Ammon's horn (tissue), 1 donor: ENCODE data around the gene APCDD1.

ENCODE experiments used
- DNase-seq: peaks from one replicate; pipeline ENCODE4 v3.0.0-alpha.2; 2016; ENCODE audit warnings: low spot score

Gene APCDD1

DNA sequence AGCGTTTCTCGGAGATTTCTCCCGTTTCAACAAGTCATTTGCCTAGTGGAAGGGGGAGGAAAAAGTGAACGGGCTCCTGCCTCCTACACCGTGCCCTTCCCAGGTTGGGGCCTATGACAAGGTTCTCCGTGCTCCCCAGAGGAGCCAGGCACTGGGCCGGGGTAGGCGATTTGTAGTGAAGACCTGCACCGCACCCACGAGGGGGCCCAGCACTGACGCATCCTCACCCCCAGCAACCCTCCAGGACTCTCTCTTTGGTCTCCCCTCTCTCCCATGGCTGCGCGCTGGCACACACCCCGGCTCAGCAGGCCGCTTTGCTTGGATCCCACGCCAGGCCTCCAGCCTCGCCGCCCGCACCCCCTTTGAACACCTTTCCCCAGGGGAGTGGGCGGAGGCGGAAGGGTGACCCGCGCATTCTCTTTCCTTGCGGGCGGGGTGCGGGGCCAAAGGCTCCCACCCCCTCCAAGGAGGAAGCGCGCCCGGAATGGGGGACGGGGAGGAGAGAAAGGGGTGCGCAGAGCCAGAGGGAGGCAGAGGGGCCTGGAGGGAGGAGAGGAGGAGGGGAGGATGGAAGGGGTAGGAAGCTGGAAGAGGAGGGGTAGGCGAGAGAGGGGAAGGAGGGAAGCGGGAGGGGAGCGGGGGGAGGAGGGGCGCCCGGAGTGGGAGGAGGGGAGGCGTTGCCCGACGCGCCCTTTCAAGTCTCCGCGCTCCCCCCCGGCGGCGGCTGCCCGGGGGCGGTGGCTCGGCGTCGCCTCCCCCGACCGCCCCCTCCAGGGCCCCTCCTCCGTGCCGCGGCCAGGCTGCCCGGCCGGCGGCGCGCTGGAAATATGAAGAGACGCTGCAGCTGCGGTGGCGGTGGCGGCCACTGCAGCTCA is at the start of gene APCDD1:
APCDD1 (plus strand) TSS at position 830 of the 875 bp plus-strand sequence. CDS start 347 bp downstream, outside the sequence.
- DNase-seq: peak; percentile 89

- DNase-seq: no peak
These were observed 49.4 kb upstream of the APCDD1 start for GRCh38 chr18:10405014-10405493.

- no peak for DNase-seq
These were observed 48.4 kb upstream of the APCDD1 start for GRCh38 chr18:10405816-10406663.

GRCh38 chr18:10408131-10408530 is 46.3 kb upstream of the APCDD1 start:
- DNase-seq: no peak

- DNase-seq: no peak
These were observed 45.4 kb upstream of the APCDD1 start for GRCh38 chr18:10409041-10409440.

- DNase-seq: no peak
These were observed 43.7 kb upstream of the APCDD1 start for GRCh38 chr18:10410472-10411308.

- DNase-seq: no peak
These were observed 41.5 kb upstream of the APCDD1 start for GRCh38 chr18:10412933-10413332.

GRCh38 chr18:10413722-10414121 is 40.7 kb upstream of the APCDD1 start:
- DNase-seq: no peak

DNA sequence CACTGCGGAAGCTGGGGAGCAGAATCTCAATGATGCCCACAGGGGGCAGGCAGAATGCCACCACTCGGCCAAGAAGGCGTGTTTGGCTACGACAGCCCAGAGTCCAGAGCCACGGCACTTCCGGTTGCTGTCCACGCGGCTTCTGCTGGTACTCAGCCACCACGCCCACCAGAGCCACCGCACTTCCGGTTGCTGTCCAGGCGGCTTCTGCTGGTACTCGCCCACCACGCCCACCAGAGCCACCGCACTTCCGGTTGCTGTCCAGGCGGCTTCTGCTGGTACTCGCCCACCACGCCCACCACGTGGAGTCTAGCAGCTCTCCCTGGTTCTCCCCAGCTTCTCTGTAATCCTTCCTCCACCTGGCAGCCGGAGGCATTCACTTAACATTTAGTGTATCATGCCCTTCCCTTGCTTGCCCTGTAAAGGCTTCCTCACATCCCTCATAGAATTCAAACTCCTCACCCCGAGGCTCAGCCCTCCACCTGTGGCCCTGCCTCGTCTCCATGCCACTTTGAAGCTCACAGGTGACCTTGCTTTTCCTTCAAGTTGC is 40.1 kb upstream of the APCDD1 start:
- DNase-seq: no peak

DNA sequence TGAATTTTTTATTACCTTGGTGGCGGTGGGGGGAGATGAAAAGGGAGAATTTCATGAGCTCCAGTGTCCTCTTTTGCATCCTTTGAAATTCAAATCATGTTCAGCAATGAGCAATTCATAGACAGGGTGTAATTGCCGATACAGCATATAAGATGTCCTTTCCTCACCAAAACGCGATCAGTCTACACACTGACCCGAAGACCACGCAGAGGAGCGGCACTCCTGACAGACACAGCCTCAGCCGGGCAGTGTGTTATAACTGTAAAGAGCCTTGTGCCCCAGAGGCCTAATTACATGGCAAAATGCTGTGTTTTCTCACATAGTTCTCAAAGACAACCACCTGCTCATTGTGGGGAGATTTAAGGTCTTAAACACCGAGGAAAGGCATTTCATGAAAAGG is 38.4 kb upstream of the APCDD1 start:
- no peak for DNase-seq

- DNase-seq: no peak
These were observed 37.2 kb upstream of the APCDD1 start for GRCh38 chr18:10417191-10417590.

DNA sequence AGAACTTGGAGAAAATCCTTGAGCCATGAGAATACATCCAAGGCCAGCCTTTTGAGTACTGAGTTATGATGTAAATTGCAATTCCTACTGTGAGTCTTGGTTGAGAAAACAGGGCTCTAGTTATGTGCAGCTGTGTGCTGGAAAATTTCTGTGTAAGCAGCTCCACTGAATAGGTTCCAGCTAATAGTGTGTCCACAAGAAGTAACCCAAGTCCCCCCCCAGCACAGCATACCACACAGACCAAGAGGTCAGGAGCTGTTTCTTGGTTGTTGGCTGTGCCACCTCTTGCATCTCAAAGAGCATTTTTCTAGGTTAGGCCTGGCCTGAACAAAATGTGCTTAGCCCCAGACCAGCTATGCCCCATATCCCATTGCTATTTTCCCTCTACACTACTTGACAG is 36.8 kb upstream of the APCDD1 start:
- DNase-seq: no peak

GRCh38 chr18:10418836-10419235 is 35.6 kb upstream of the APCDD1 start:
- no peak for DNase-seq

DNA sequence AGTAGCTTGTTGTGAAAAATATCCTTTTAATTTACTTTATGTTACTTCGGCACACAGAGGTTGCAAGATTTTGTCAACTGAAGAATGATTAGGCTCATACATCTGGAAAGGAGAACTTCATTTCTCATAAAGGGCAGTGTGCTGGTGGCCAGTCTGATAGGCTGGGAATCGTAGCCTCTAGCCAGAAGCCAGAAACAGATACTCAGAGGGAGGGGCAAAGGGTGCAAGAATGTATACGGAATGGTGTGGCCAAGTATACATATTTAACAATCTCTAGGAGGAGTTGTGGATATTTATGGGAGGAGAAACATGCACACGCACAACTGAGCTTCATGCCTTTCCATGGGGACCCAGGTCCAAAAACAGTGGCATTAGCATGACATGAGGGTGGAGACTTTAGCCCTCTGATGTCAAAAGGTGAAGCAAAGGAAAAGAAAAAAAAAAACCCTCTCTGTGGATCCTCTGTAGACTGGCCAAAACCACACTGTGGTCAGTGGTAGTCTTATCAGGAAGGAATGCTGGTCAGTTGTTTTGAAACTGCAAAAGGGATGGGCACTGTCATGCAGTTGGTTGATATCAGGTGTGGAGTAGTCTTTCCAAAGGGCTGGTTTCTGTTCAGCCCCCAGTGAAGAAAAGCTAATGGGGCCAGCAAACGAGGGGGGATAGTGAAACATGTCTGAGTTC is 34.9 kb upstream of the APCDD1 start:
- no peak for DNase-seq

- no peak for DNase-seq
These were observed 33.7 kb upstream of the APCDD1 start for GRCh38 chr18:10420561-10421352.

GRCh38 chr18:10421859-10422258 is 32.6 kb upstream of the APCDD1 start:
- DNase-seq: no peak

GRCh38 chr18:10422731-10423130 is 31.7 kb upstream of the APCDD1 start:
- no peak for DNase-seq

- no peak for DNase-seq
These were observed 29.7 kb upstream of the APCDD1 start for GRCh38 chr18:10424585-10425307.

- DNase-seq: no peak
These were observed 23.8 kb upstream of the APCDD1 start for GRCh38 chr18:10430677-10431076.
